ENCODE data around the gene SLC18A3.

DNA sequence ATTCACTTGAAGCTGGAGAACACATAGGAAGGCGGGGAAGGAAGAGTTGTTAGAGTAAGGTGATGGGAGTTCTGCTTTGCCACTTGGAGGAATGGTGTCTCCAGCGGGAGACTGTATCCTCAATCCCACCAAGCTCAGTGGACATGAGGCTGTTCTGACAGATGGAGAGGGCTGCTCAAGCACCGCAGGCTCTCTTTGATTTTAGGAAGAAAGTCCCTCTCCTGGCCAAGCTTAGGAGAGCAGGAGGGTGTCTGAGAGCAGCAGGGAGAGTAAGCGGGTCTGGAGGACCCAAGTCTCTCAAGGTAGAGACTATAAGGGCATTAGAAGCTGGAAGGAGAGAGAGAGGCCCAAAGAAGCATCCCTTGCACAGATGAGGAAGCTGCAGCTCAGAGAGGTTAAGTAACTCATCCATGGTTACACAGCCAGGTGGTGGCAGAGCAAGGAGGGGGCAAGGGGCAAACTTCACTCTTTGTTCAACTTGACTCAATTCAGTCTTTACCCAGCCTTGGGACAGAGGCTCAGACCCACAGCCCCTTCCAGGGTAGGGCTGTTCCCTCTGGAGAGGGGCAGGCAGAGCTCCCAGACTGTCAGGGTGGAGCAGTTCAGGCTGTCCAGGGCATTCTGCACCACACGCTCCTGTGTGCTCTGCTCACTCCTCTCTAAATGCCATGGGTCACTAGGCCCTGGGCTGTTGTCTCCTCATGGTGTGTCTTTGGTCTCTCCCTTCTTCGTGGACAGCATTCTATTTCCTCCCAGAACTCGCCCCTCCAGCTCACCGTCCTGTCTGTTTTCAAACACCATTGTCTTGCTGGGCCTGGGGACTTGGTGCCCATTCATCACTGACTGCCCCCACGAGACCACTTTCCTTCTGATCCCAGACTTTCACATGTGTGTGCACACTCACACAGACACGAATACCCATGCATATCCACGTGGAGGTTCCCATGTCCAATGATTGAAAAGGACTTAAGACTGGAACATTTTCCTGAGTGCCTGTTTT lies 12.6 kb downstream of the SLC18A3 start:
- TF ChIP-seq, protein P1, sequence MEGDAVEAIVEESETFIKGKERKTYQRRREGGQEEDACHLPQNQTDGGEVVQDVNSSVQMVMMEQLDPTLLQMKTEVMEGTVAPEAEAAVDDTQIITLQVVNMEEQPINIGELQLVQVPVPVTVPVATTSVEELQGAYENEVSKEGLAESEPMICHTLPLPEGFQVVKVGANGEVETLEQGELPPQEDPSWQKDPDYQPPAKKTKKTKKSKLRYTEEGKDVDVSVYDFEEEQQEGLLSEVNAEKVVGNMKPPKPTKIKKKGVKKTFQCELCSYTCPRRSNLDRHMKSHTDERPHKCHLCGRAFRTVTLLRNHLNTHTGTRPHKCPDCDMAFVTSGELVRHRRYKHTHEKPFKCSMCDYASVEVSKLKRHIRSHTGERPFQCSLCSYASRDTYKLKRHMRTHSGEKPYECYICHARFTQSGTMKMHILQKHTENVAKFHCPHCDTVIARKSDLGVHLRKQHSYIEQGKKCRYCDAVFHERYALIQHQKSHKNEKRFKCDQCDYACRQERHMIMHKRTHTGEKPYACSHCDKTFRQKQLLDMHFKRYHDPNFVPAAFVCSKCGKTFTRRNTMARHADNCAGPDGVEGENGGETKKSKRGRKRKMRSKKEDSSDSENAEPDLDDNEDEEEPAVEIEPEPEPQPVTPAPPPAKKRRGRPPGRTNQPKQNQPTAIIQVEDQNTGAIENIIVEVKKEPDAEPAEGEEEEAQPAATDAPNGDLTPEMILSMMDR (IDR thresholded peaks at IDR 0.05) = no peak
- TF ChIP-seq POLR2A (IDR thresholded peaks at IDR 0.05) = no peak

Data from suprapubic skin (tissue), 3 donors.